Adipocyte (in vitro differentiated cells): ENCODE data around the gene MLLT6.

ENCODE experiments used
- DNase-seq: peaks from one replicate; pipeline ENCODE4 v3.0.0-alpha.2; 2015; ENCODE audit warnings: low read depth
- H3K27me3 ChIP-seq: replicated peaks from 2 replicates; pipeline ENCODE4 v1.7.0; 2013; ENCODE audit warnings: mild to moderate bottlenecking, low read length, moderate library complexity; ENCODE audit not compliant: control insufficient read depth, insufficient read depth
- H3K36me3 ChIP-seq: 2 replicates; pipeline ENCODE4 v1.7.0; 2013; ENCODE audit warnings: low read length, mild to moderate bottlenecking, moderate library complexity; ENCODE audit not compliant: control insufficient read depth, insufficient read depth, severe bottlenecking
- H3K4me1 ChIP-seq: 2 replicates; pipeline ENCODE4 v1.7.0; 2013; ENCODE audit warnings: mild to moderate bottlenecking, low read length, moderate library complexity; ENCODE audit not compliant: control insufficient read depth, insufficient read depth
- H3K4me3 ChIP-seq: 2 replicates; pipeline ENCODE4 v1.7.0; 2013; ENCODE audit warnings: mild to moderate bottlenecking, low read length, moderate library complexity
- H3K9ac ChIP-seq: 2 replicates; pipeline ENCODE4 v1.7.0; 2013; ENCODE audit warnings: mild to moderate bottlenecking, low read length, moderate library complexity
- H3K9me3 ChIP-seq: 2 replicates; pipeline ENCODE4 v1.7.0; 2013; ENCODE audit warnings: mild to moderate bottlenecking, low read length, moderate library complexity; ENCODE audit not compliant: control insufficient read depth

The MLLT6 gene

DNA sequence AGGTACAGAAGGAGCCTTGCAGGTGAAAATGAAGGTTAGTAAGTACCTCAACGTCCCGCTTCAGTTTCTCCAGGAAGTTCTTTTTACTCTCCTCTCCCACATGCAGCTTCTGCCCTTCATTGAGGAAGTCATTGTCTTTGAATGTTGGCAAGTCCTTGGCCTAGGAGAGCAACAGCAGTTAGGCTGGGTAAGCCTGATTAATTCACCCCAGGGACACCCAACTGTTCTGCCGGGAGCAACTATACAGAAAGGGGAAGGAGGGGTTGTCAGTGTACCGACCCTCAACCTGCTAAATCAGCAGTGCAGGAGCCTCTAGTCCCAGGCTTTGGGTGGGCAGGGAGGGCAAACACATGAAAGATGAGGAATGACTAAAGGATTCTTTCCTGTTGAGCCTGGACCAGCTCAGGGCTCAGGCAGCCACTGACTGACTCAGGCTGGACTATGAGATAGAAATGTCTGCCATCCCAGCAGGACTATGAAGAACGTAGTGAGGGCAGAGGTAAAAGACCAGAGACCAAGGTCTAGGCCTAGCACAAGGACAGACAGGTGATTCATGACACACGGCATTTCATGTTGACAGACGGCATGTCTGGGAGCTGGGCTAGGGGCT lies 72.7 kb downstream of the MLLT6 start:
- no peaks in the 10 kb centered on the region for H3K4me1 ChIP-seq

More for the DNA sequence above, 72.7 kb downstream of the MLLT6 start:
- Histone ChIP-seq H3K36me3 (peaks cover 95% of the 10 kb centered on the region), H3K9me3 (no peaks in the 10 kb centered on the region), H3K4me3 (no peak overlapping the region), H3K27me3 (no peaks in the 10 kb centered on the region), H3K9ac (no peak overlapping the region)
- DNase-seq = no peak
